GM12878 (cell line): ENCODE measurements around the gene PAPPA. TPM values are rescaled to one million over a fixed set of nuclear protein-coding genes. Genes with fewer than 3 reads are reported as not detected.

ENCODE experiments used
- ATAC-seq: fragments of 200-7000 bp; cut with Tn5 transposase; 3 replicates; pipeline ENCODE4 v1.9.1; 2020; ENCODE audit warnings: mild to moderate bottlenecking, moderate library complexity
- BruUV-seq: library from RNA; stranded (reverse); fragments of 400-500 nt; replicated peaks from 2 replicates; lab custom pipeline; 2021; lab: Mats Ljungman, UMichigan
- CTCF ChIA-PET: fragments of 300-600 bp; sonication (Branson Sonifier 250); formaldehyde crosslinking; extraction: SDS; loops from one replicate; lab custom pipeline; 2021; ENCODE audit warnings: inconsistent platforms; lab: Yijun Ruan, JAX
- POLR2A ChIA-PET: fragments of 350-600 bp; formaldehyde crosslinking; extraction: SDS; loops from one replicate; lab custom pipeline; 2021; ENCODE audit warnings: inconsistent platforms; lab: Charles Lee
- RAD21 ChIA-PET: fragments of 300-600 bp; sonication (Branson Sonifier 250); formaldehyde crosslinking; loops from one replicate; lab custom pipeline; 2023; ENCODE audit warnings: antibody characterized with exemption; ENCODE audit not compliant: unreplicated experiment; lab: Charles Lee
- SMC1A ChIA-PET: fragments of 300-600 bp; sonication (Branson Sonifier 250); formaldehyde crosslinking; loops from one replicate; lab custom pipeline; 2023; ENCODE audit not compliant: unreplicated experiment, uncharacterized antibody; lab: Charles Lee
- DNase-seq: peaks from one replicate; pipeline ENCODE4 v3.0.0-alpha.2; 2011; ENCODE audit warnings: low read depth, low spot score
- FAIRE-seq: peaks from 3 replicates; lab custom pipeline; 2011; peaks lifted over from hg19 to GRCh38; lab: Jason Lieb, UNC
- H2AFZ ChIP-seq: 2 replicates; pipeline ENCODE4 v1.6.0; 2011; ENCODE audit warnings: low read depth, low read length, control low read depth; ENCODE audit not compliant: control insufficient read depth
- H3K27ac ChIP-seq: 2 replicates; pipeline ENCODE4 v1.5.1; 2011; ENCODE audit warnings: control low read depth; ENCODE audit not compliant: control insufficient read depth, insufficient read depth
- H3K27me3 ChIP-seq, 2 experiments: replicated peaks in 1 of 2; 2 replicates each; pipeline versions ENCODE4 v1.6.0 to v1.6.1; 2011; ENCODE audit warnings: low read length in 1 of 2; ENCODE audit not compliant: control insufficient read depth in 2 of 2, insufficient read depth in 2 of 2
- H3K36me3 ChIP-seq, 2 experiments: 2 replicates each; pipeline ENCODE4 v1.5.1; 2011; ENCODE audit warnings: low read length in 1 of 2; ENCODE audit not compliant: control insufficient read depth in 2 of 2, insufficient read depth in 2 of 2
- H3K4me1 ChIP-seq: 2 replicates; pipeline ENCODE4 v1.6.1; 2011; ENCODE audit warnings: mild to moderate bottlenecking, low read length, moderate library complexity, mixed read lengths; ENCODE audit not compliant: control insufficient read depth, insufficient read depth
- H3K4me2 ChIP-seq: 2 replicates; pipeline ENCODE4 v1.6.0; 2011; ENCODE audit warnings: control low read depth; ENCODE audit not compliant: control insufficient read depth, insufficient read depth
- H3K4me3 ChIP-seq: fragments of 200-600 bp; sonication (generic); 2 replicates; pipeline ENCODE4 v1.5.1; 2016
- H3K79me2 ChIP-seq: 2 replicates; pipeline ENCODE4 v1.6.0; 2011; ENCODE audit warnings: low read length; ENCODE audit not compliant: control insufficient read depth, insufficient read depth
- H3K9ac ChIP-seq: 2 replicates; pipeline ENCODE4 v1.8.0; 2011; ENCODE audit warnings: low read length, control low read depth, mixed read lengths; ENCODE audit not compliant: control insufficient read depth, insufficient read depth
- H3K9me3 ChIP-seq: replicated peaks from 3 replicates; pipeline ENCODE4 v1.5.1; 2011; ENCODE audit warnings: mild to moderate bottlenecking, low read length; ENCODE audit not compliant: control insufficient read depth, insufficient read depth
- H4K20me1 ChIP-seq: 2 replicates; pipeline ENCODE4 v1.6.0; 2011; ENCODE audit not compliant: control insufficient read depth, insufficient read depth
- ATF7 ChIP-seq: fragments of 450-650 bp; IDR thresholded peaks from 2 replicates; pipeline ENCODE4 v1.6.1; 2016; ENCODE audit warnings: low read depth, mild to moderate bottlenecking
- BCL11A ChIP-seq: IDR thresholded peaks from 2 replicates; pipeline ENCODE4 v1.6.1; 2011; ENCODE audit warnings: low read depth, low read length
- BHLHE40 ChIP-seq, 2 experiments: fragments of 450-650 bp in 1 of 2; IDR thresholded peaks; 2 replicates each; pipeline ENCODE4 v1.6.1; 2011 to 2017; ENCODE audit warnings: low read depth in 2 of 2, borderline replicate concordance in 1 of 2, improper control_type of control experiment in 1 of 2, low read length in 1 of 2, mild to moderate bottlenecking in 1 of 2
- ESRRA ChIP-seq: IDR thresholded peaks from 2 replicates; pipeline ENCODE4 v1.6.1; 2012; ENCODE audit warnings: mild to moderate bottlenecking, low read length, improper control_type of control experiment
- KLF5 ChIP-seq: fragments of 450-650 bp; IDR thresholded peaks from 2 replicates; pipeline ENCODE4 v1.6.1; 2014; ENCODE audit warnings: mild to moderate bottlenecking; ENCODE audit not compliant: partially characterized antibody
- LARP7 ChIP-seq: fragments of 450-650 bp; IDR thresholded peaks from 2 replicates; pipeline ENCODE4 v1.6.1; 2017; ENCODE audit warnings: mild to moderate bottlenecking
- MTA2 ChIP-seq: fragments of 450-650 bp; IDR thresholded peaks from 2 replicates; pipeline ENCODE4 v1.6.1; 2016; ENCODE audit warnings: low read depth, mild to moderate bottlenecking, moderate library complexity
- NFIC ChIP-seq: IDR thresholded peaks from 2 replicates; pipeline ENCODE4 v1.6.1; 2012; ENCODE audit warnings: low read depth, mild to moderate bottlenecking, inconsistent platforms, low read length, moderate library complexity
- PAX5 ChIP-seq: IDR thresholded peaks from 2 replicates; pipeline ENCODE4 v1.6.1; 2011; ENCODE audit warnings: low read depth, low read length, borderline replicate concordance
- SREBF1 ChIP-seq: IDR thresholded peaks from 2 replicates; pipeline ENCODE4 v1.6.1; 2012; ENCODE audit warnings: mild to moderate bottlenecking, low read length
- TAF1 ChIP-seq: IDR thresholded peaks from 2 replicates; pipeline ENCODE4 v1.6.1; 2011; ENCODE audit warnings: mild to moderate bottlenecking, low read depth, low read length, borderline replicate concordance
- YBX1 ChIP-seq: fragments of 450-650 bp; IDR thresholded peaks from 2 replicates; pipeline ENCODE4 v1.6.1; 2016; ENCODE audit warnings: antibody characterized with exemption
- ZNF24 ChIP-seq: fragments of 450-650 bp; IDR thresholded peaks from 2 replicates; pipeline ENCODE4 v1.6.1; 2017; ENCODE audit warnings: antibody characterized with exemption, mild to moderate bottlenecking
- WGBS: methylation state at CpG from one replicate; pipeline ENCODE4 v1.1.6; 2016; ENCODE audit warnings: low lambda C conversion rate; ENCODE audit not compliant: insufficient replicate concordance, insufficient coverage; ENCODE audit errors: missing lambda C conversion rate; 5-methylcytosine and 5-hydroxymethylcytosine counted together
- in situ Hi-C: fragments of 300-500 bp; cut with MboI; formaldehyde crosslinking; loops from 9 replicates; pipeline ENCODE4 v1.14.3; 2018; ENCODE audit warnings: mixed read lengths
- intact Hi-C: fragments of 100-400 bp; cut with micrococcal nuclease; formaldehyde crosslinking; loops from one replicate; pipeline ENCODE4 v1.14.2; 2022; ENCODE audit not compliant: unreplicated experiment
- polyA plus RNA-seq, 11 experiments: library from polyadenylated mRNA; depleted of rRNA in 4 of 11; unstranded in 6 of 11; stranded (reverse) in 5 of 11; fragments of >200 nt; fragmentation: Nextera tagmentation in 4 of 11; fragmentation: Illumina TruSeq in 1 of 11; extraction: Ambion mirVana in 4 of 11; extraction: Trizol in 1 of 11; gene quantifications; 1 replicate in 1 of 11; 2 replicates in 10 of 11; pipeline versions ENCODE4 v1.2.1 to v1.2.3, GENCODE V29; 2011 to 2016; ENCODE audit warnings: inconsistent platforms in 2 of 11, missing spikeins in 2 of 11, low read depth in 1 of 11
- total RNA-seq, 4 experiments: library from RNA; depleted of rRNA in 3 of 4; stranded (reverse); fragments of >200 nt in 3 of 4; fragmentation: Illumina TruSeq in 1 of 4; extraction: Trizol in 1 of 4; gene quantifications; 2 replicates each; pipeline versions ENCODE4 v1.2.1 to v1.2.3, GENCODE V29; 2013 to 2021
- TF ChIP-seq, protein P1 (sequence below): fragments of 450-650 bp; IDR thresholded peaks from 2 replicates; pipeline ENCODE4 v1.6.1; 2016; ENCODE audit warnings: mild to moderate bottlenecking, moderate library complexity, borderline replicate concordance
- TF ChIP-seq, protein P2 (sequence below): fragments of 450-650 bp; IDR thresholded peaks from 2 replicates; pipeline ENCODE4 v1.6.1; 2017; ENCODE audit warnings: borderline replicate concordance
- TF ChIP-seq, protein P3 (sequence below): IDR thresholded peaks from 2 replicates; pipeline ENCODE4 v1.6.1; 2011; ENCODE audit warnings: borderline replicate concordance, low read depth, mild to moderate bottlenecking, moderate library complexity, mixed read lengths, low read length; ENCODE audit not compliant: insufficient read depth; ENCODE audit errors: extremely low read length
- TF ChIP-seq, protein P4 (sequence below): fragments of 450-650 bp; IDR thresholded peaks from 2 replicates; pipeline ENCODE4 v1.6.1; 2016; ENCODE audit warnings: mild to moderate bottlenecking

PAPPA gene
- total and polyA plus RNA-seq, 10 of the 15 experiments (the other 5 are each of a cell fraction or from before 2014, with no cell fraction given), result under 0.01 to 0.19 (median 0.02) TPM; not detected in 4

DNA sequence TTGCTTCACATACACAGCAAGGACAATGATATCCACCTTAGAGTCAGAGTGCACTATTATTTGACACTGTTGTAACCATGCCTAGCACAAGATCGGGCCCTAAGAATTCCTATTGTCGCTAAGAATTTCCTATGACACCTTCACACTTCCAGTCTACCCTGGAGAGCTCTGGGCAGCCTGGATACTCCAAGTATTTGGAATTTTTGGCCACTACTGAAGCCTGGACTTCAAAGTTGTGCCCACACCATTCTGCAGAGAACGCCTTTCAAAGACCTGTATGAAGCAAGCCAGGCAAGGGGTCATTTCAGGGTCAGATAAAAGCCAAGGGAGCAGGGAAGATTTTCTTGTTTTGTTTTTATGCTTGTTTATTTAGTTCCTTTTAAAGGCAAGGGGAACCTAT, 179.7 kb downstream of the PAPPA start:
- Histone ChIP-seq H2AFZ (no peak overlapping the region), H3K4me2 (no peak overlapping the region), H3K27ac (no peak overlapping the region), H4K20me1 (no peaks in the 10 kb centered on the region), H3K79me2 (no peaks in the 10 kb centered on the region), H3K4me1 (no peaks in the 10 kb centered on the region), H3K36me3 (no peaks in the 10 kb centered on the region), H3K4me3 (no peak overlapping the region), H3K27me3 (no peaks in the 10 kb centered on the region; a peak in 1 of 4 replicates), H3K9me3 (no peaks in the 10 kb centered on the region), H3K9ac (no peak overlapping the region)
- BruUV-seq, result no TSS peak
- intact Hi-C loops (loop anchor here (10.0 kb wide), 1 partner anchor 162 kb away; no protein-coding TSS in a partner anchor), in situ Hi-C loops (no loop called here)
- ChIA-PET RAD21 (no interaction called here), POLR2A (no interaction called here), SMC1A (no interaction called here), CTCF (no interaction called here)
- WGBS, result 23% methylated on average over 3 of the region's 3 CpGs
- FAIRE-seq, result no peak
- no peak for ATAC-seq
- no peak for DNase-seq
- TF ChIP-seq BCL11A (no peak), LARP7 (no peak), PAX5 (no peak), MTA2 (no peak), ATF7 (no peak), ESRRA (no peak), YBX1 (no peak), KLF5 (no peak), NFIC (no peak), ZNF24 (no peak), SREBF1 (no peak), BHLHE40 (IDR thresholded peaks at IDR 0.05; ENCODE audit: borderline replicate concordance in 1 of 2, low read depth in 2 of 2, low read length in 1 of 2) (no peak), TAF1 (no peak)
- TF ChIP-seq, protein P1, sequence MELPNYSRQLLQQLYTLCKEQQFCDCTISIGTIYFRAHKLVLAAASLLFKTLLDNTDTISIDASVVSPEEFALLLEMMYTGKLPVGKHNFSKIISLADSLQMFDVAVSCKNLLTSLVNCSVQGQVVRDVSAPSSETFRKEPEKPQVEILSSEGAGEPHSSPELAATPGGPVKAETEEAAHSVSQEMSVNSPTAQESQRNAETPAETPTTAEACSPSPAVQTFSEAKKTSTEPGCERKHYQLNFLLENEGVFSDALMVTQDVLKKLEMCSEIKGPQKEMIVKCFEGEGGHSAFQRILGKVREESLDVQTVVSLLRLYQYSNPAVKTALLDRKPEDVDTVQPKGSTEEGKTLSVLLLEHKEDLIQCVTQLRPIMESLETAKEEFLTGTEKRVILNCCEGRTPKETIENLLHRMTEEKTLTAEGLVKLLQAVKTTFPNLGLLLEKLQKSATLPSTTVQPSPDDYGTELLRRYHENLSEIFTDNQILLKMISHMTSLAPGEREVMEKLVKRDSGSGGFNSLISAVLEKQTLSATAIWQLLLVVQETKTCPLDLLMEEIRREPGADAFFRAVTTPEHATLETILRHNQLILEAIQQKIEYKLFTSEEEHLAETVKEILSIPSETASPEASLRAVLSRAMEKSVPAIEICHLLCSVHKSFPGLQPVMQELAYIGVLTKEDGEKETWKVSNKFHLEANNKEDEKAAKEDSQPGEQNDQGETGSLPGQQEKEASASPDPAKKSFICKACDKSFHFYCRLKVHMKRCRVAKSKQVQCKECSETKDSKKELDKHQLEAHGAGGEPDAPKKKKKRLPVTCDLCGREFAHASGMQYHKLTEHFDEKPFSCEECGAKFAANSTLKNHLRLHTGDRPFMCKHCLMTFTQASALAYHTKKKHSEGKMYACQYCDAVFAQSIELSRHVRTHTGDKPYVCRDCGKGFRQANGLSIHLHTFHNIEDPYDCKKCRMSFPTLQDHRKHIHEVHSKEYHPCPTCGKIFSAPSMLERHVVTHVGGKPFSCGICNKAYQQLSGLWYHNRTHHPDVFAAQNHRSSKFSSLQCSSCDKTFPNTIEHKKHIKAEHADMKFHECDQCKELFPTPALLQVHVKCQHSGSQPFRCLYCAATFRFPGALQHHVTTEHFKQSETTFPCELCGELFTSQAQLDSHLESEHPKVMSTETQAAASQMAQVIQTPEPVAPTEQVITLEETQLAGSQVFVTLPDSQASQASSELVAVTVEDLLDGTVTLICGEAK, result no peak
- TF ChIP-seq, protein P2, sequence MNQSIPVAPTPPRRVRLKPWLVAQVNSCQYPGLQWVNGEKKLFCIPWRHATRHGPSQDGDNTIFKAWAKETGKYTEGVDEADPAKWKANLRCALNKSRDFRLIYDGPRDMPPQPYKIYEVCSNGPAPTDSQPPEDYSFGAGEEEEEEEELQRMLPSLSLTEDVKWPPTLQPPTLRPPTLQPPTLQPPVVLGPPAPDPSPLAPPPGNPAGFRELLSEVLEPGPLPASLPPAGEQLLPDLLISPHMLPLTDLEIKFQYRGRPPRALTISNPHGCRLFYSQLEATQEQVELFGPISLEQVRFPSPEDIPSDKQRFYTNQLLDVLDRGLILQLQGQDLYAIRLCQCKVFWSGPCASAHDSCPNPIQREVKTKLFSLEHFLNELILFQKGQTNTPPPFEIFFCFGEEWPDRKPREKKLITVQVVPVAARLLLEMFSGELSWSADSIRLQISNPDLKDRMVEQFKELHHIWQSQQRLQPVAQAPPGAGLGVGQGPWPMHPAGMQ, result no peak
- TF ChIP-seq, protein P3, sequence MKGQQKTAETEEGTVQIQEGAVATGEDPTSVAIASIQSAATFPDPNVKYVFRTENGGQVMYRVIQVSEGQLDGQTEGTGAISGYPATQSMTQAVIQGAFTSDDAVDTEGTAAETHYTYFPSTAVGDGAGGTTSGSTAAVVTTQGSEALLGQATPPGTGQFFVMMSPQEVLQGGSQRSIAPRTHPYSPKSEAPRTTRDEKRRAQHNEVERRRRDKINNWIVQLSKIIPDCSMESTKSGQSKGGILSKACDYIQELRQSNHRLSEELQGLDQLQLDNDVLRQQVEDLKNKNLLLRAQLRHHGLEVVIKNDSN, result no peak
- TF ChIP-seq, protein P4, sequence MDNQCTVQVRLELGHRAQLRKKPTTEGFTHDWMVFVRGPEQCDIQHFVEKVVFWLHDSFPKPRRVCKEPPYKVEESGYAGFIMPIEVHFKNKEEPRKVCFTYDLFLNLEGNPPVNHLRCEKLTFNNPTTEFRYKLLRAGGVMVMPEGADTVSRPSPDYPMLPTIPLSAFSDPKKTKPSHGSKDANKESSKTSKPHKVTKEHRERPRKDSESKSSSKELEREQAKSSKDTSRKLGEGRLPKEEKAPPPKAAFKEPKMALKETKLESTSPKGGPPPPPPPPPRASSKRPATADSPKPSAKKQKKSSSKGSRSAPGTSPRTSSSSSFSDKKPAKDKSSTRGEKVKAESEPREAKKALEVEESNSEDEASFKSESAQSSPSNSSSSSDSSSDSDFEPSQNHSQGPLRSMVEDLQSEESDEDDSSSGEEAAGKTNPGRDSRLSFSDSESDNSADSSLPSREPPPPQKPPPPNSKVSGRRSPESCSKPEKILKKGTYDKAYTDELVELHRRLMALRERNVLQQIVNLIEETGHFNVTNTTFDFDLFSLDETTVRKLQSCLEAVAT, result no peak
